Measurements from ENCODE around the gene HELZ.
"Not testable (repeated sequence)": the region's sequence is repeated elsewhere in the genome, so short reads cannot be mapped to it uniquely, and the experiment has no call there.

Gene HELZ

GRCh38 chr17:67044016-67044772 is 200.8 kb downstream of the HELZ start, which contains the start of gene CACNG1:
Gene CACNG1 (plus strand): TSS chr17:67044554. CDS start chr17:67044661, 107 bp downstream.
- CTCF ChIA-PET: interaction anchor here (0.5 to 1.1 kb wide), 2 partner anchors 9 to 160 kb away, joined by 3 to 5 read pairs; no protein-coding TSS in a partner anchor
- TF ChIP-seq CTCF (conservative IDR thresholded peaks at IDR 0.05; ENCODE audit: low read depth): no peak
- no peak within 1 kb of the TSS for H3K27ac ChIP-seq
- DNase-seq (ENCODE audit: low spot score): no peak
- POLR2A ChIA-PET (ENCODE audit: low non-redundant PET): no interaction called here

DNA sequence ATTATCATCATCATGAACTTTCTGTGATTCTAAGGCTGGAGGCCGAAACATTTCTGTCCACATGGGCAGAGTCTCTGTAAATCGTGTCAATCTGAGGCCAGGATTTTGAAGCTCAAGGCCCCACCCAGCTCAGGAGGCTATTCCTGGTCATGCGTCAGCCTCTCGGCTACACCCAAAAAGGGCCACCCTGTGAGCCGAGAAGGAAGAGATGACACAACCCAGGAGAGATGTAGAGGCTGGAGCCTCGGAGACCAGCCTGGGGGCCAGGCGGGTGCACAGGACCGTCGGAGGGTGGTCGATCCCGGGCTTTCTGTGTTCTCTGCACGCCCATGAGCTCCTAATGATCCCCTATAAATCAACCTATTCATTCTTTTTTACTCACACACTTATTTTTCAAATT is 201.7 kb downstream of the HELZ start:
- no peak for TF ChIP-seq CTCF (conservative IDR thresholded peaks at IDR 0.05; ENCODE audit: low read depth)
- H3K27ac ChIP-seq: no peak overlapping the region
- no peak for DNase-seq (ENCODE audit: low spot score)
- ChIA-PET CTCF (interaction anchor here (0.5 to 1.1 kb wide), 2 partner anchors 10 to 159 kb away, joined by 3 to 5 read pairs; no protein-coding TSS in a partner anchor), POLR2A (ENCODE audit: low non-redundant PET) (no interaction called here)

- POLR2A ChIA-PET (ENCODE audit: low non-redundant PET): no interaction called here
- CTCF ChIA-PET: interaction anchor here (0.5 kb wide), 1 partner anchor 48 kb away, joined by 3 read pairs; no protein-coding TSS in a partner anchor
- H3K27ac ChIP-seq: no peak overlapping the region
- DNase-seq (ENCODE audit: low spot score): no peak
- no peak for TF ChIP-seq CTCF (conservative IDR thresholded peaks at IDR 0.05; ENCODE audit: low read depth)
Measured at GRCh38 chr17:67041941-67042899, 202.8 kb downstream of the HELZ start.

DNA sequence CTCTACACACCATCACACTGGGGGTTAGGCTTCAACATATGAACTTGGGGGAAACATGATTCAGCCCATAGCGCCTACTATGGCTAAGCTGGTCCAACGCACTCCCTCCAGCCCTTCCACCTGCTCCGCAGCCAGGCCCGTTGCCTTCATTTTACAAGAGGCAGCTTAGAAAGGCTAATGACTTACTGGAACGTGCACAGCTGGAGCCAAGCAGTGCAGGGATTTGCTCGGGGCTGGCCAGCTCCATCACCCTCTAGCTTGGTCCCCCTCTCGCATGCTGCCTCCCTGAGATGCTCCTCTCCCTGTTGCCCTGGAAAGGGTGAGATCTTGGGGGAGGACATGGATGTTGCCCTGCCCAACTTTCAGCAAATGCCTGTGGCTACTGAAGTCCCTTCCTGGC is 203.5 kb downstream of the HELZ start:
- no peak for TF ChIP-seq CTCF (conservative IDR thresholded peaks at IDR 0.05; ENCODE audit: low read depth)
- no peak overlapping the region for H3K27ac ChIP-seq
- DNase-seq (ENCODE audit: low spot score): no peak
- POLR2A ChIA-PET (ENCODE audit: low non-redundant PET): no interaction called here
- CTCF ChIA-PET: interaction anchor here (0.5 kb wide), 1 partner anchor 47 kb away, joined by 3 read pairs; no protein-coding TSS in a partner anchor

GRCh38 chr17:67041119-67041518 is 203.9 kb downstream of the HELZ start:
- H3K27ac ChIP-seq; DNase-seq (ENCODE audit: low spot score); POLR2A ChIA-PET (ENCODE audit: low non-redundant PET): not testable (repeated sequence)
- CTCF ChIA-PET: interaction anchor here (0.5 kb wide), 1 partner anchor 47 kb away, joined by 3 read pairs; no protein-coding TSS in a partner anchor

DNA sequence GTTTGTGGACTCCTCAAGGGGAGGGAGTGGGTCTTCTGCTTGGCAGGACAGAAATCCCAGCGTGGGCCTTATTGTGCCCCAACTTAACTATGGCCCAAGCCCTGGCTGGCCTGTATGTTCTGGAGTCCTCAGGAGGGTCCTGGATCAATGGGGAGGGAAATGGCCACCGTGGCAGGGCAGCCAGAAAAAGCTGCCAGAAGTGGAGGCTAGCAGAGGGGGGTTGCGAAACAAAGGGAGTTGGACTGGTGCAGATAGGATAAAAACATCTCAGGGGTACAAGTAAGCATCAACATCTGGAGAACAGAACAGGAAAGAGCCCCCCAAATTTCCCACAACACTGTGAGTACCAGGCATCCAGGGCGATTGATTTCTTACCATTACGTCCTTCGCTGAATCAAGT is 204.3 kb downstream of the HELZ start:
- DNase-seq (ENCODE audit: low spot score): no peak
- ChIA-PET CTCF (no interaction called here), POLR2A (ENCODE audit: low non-redundant PET) (no interaction called here)
- no peak for TF ChIP-seq CTCF (conservative IDR thresholded peaks at IDR 0.05; ENCODE audit: low read depth)
- H3K27ac ChIP-seq: no peak overlapping the region
